PC-3 (cell line): ENCODE data around the gene TMEM181. TPM values are rescaled to one million over a fixed set of nuclear protein-coding genes. Genes with fewer than 3 reads are reported as not detected.

ENCODE experiments used
- ATAC-seq: fragments of 200-7000 bp; cut with Tn5 transposase; 2 replicates; pipeline ENCODE4 v1.9.1; 2020; ENCODE audit warnings: mild to moderate bottlenecking, moderate library complexity
- BruUV-seq: library from RNA; stranded (reverse); fragments of 400-500 nt; replicated peaks from 2 replicates; lab custom pipeline; 2021; lab: Mats Ljungman, UMichigan
- CTCF ChIA-PET: fragments of 300-600 bp; sonication (Branson Sonifier 250); formaldehyde crosslinking; loops from one replicate; lab custom pipeline; 2022; ENCODE audit warnings: antibody characterized with exemption; lab: Charles Lee
- POLR2A ChIA-PET: fragments of 300-600 bp; sonication (Branson Sonifier 250); formaldehyde crosslinking; loops from one replicate; lab custom pipeline; 2022; ENCODE audit warnings: antibody characterized with exemption; ENCODE audit not compliant: unreplicated experiment; lab: Charles Lee
- DNase-seq: peaks from one replicate; pipeline ENCODE4 v3.0.0-alpha.2; 2015
- H2AFZ ChIP-seq: fragments of 300-600 bp; sonication (generic); 2 replicates; pipeline ENCODE4 v1.6.0; 2016; ENCODE audit warnings: antibody characterized with exemption, low read length
- H3F3A ChIP-seq: fragments of 300-600 bp; sonication (generic); one replicate; pipeline ENCODE4 v1.6.0; 2017; ENCODE audit warnings: antibody characterized with exemption, low read length, control low read depth, mild to moderate bottlenecking; ENCODE audit not compliant: unreplicated experiment
- H3K27ac ChIP-seq: fragments of 300-600 bp; sonication (generic); 2 replicates; pipeline ENCODE4 v1.5.1; 2016; ENCODE audit warnings: mild to moderate bottlenecking, low read length
- H3K27me3 ChIP-seq: fragments of 300-600 bp; sonication (generic); 2 replicates; pipeline ENCODE4 v1.6.1; 2016; ENCODE audit warnings: low read length, mixed read lengths
- H3K36me3 ChIP-seq: fragments of 300-600 bp; sonication (generic); 2 replicates; pipeline ENCODE4 v1.6.1; 2016; ENCODE audit warnings: low read depth, mixed run types, low read length, mixed read lengths
- H3K4me1 ChIP-seq: fragments of 300-600 bp; sonication (generic); 2 replicates; pipeline ENCODE4 v1.5.1; 2016; ENCODE audit warnings: low read length; ENCODE audit not compliant: insufficient read depth
- H3K4me2 ChIP-seq: fragments of 300-600 bp; sonication (generic); 2 replicates; pipeline ENCODE4 v1.6.0; 2016; ENCODE audit warnings: low read length
- H3K4me3 ChIP-seq: fragments of 300-600 bp; sonication (generic); 2 replicates; pipeline ENCODE4 v1.5.1; 2016; ENCODE audit warnings: mild to moderate bottlenecking, low read length, mixed read lengths
- H3K79me2 ChIP-seq: fragments of 300-600 bp; sonication (generic); 2 replicates; pipeline ENCODE4 v1.6.1; 2017; ENCODE audit warnings: low read length, mixed read lengths
- H3K9ac ChIP-seq: fragments of 300-600 bp; sonication (generic); 2 replicates; pipeline ENCODE4 v1.6.0; 2016; ENCODE audit warnings: mild to moderate bottlenecking, low read length
- H3K9me2 ChIP-seq: fragments of 300-600 bp; sonication (generic); replicated peaks from 2 replicates; pipeline ENCODE4 v1.6.1; 2016; ENCODE audit warnings: mixed run types, low read length, mixed read lengths
- H3K9me3 ChIP-seq: fragments of 300-600 bp; sonication (generic); 2 replicates; pipeline ENCODE4 v1.6.1; 2016; ENCODE audit warnings: low read length, mixed read lengths
- H4K20me1 ChIP-seq: fragments of 300-600 bp; sonication (generic); 2 replicates; pipeline ENCODE4 v1.6.1; 2016; ENCODE audit warnings: low read length, mixed read lengths
- CTCF ChIP-seq: fragments of 300-600 bp; sonication (generic); conservative IDR thresholded peaks from 2 replicates; pipeline ENCODE4 v1.5.1; 2017; ENCODE audit warnings: antibody characterized with exemption, low read depth, mild to moderate bottlenecking, low read length
- EZH2 ChIP-seq: fragments of 300-600 bp; sonication (generic); IDR thresholded peaks from one replicate; pipeline ENCODE4 v1.6.1; 2017; ENCODE audit warnings: antibody characterized with exemption, mild to moderate bottlenecking, low read length; ENCODE audit not compliant: unreplicated experiment
- EZH2phosphoT487 ChIP-seq: fragments of 300-600 bp; sonication (generic); IDR thresholded peaks from 2 replicates; pipeline ENCODE4 v1.6.1; 2018; ENCODE audit warnings: mild to moderate bottlenecking, antibody characterized with exemption, low read length, borderline replicate concordance
- intact Hi-C: fragments of 100-400 bp; cut with micrococcal nuclease; formaldehyde crosslinking; loops from 2 replicates; pipeline ENCODE4 v1.9.0; 2023
- total RNA-seq: library from RNA; depleted of rRNA; stranded (reverse); fragments of >200 nt; gene quantifications from 2 replicates; pipeline ENCODE4 v1.2.3, GENCODE V29; 2014

Gene TMEM181
- total RNA-seq, 1 experiment from 2014 or later, result 13.7 TPM

- no peak overlapping the region for H2AFZ ChIP-seq
- ATAC-seq (no peak), DNase-seq (no peak)
- no peaks in the 10 kb centered on the region for H4K20me1 ChIP-seq
- H3K4me3 ChIP-seq, result no peak overlapping the region
- H3K27me3 ChIP-seq, result no peaks in the 10 kb centered on the region
- H3K9me2 ChIP-seq, result no peaks in the 10 kb centered on the region
- H3K36me3 ChIP-seq, result peaks cover 2% of the 10 kb centered on the region
- intact Hi-C loops, result no loop called here
- 0 out of 2 replicates have a peak, but pooled peaks cover under 1% of the 10 kb centered on the region for H3K4me1 ChIP-seq
- POLR2A ChIA-PET, result no interaction called here
- no peak overlapping the region for H3K9ac ChIP-seq
- H3K79me2 ChIP-seq, result no peaks in the 10 kb centered on the region
- CTCF ChIA-PET, result no interaction called here
- no peak overlapping the region for H3K27ac ChIP-seq
- BruUV-seq, result no TSS peak
- H3K4me2 ChIP-seq, result no peak overlapping the region
- no peak for TF ChIP-seq CTCF
- no peak for TF ChIP-seq EZH2phosphoT487
- TF ChIP-seq EZH2, result no peak
- H3F3A ChIP-seq, result no peaks in the 10 kb centered on the region
- no peaks in the 10 kb centered on the region for H3K9me3 ChIP-seq
Observed at GRCh38 chr6:158626360-158627167, 66.7 kb downstream of the TMEM181 start.

GRCh38 chr6:158627168-158627939, 67.5 kb downstream of the TMEM181 start:
- Histone ChIP-seq H2AFZ (no peak overlapping the region), H3K4me1 (peaks cover 8% of the 10 kb centered on the region; the same call in 1 of the 2 replicates), H3K79me2 (no peaks in the 10 kb centered on the region), H3F3A (no peaks in the 10 kb centered on the region), H3K9ac (no peak overlapping the region), H3K27ac (no peak overlapping the region), H3K4me2 (no peak overlapping the region), H3K4me3 (no peak overlapping the region), H3K27me3 (no peaks in the 10 kb centered on the region), H4K20me1 (no peaks in the 10 kb centered on the region), H3K36me3 (peaks cover 2% of the 10 kb centered on the region), H3K9me3 (no peaks in the 10 kb centered on the region), H3K9me2 (no peaks in the 10 kb centered on the region)
- ChIA-PET CTCF (no interaction called here), POLR2A (no interaction called here)
- intact Hi-C loops, result no loop called here
- TF ChIP-seq EZH2, result no peak
- ATAC-seq (no peak), DNase-seq (no peak)
- no TSS peak for BruUV-seq

GRCh38 chr6:158627940-158628211, 68.0 kb downstream of the TMEM181 start:
- no peaks in the 10 kb centered on the region for H4K20me1 ChIP-seq
- no peak overlapping the region for H3K9ac ChIP-seq
- TF ChIP-seq EZH2phosphoT487, result no peak
- no peak for TF ChIP-seq EZH2
- TF ChIP-seq CTCF, result no peak
- no peak overlapping the region for H3K4me3 ChIP-seq
- DNase-seq, result no peak
- no peak overlapping the region for H3K4me2 ChIP-seq
- no peaks in the 10 kb centered on the region for H3K27me3 ChIP-seq
- ATAC-seq, result no peak
- H3F3A ChIP-seq, result no peaks in the 10 kb centered on the region
- no peaks in the 10 kb centered on the region for H3K9me2 ChIP-seq
- H3K27ac ChIP-seq, result no peak overlapping the region
- peaks cover 2% of the 10 kb centered on the region for H3K36me3 ChIP-seq
- intact Hi-C loops, result no loop called here
- H2AFZ ChIP-seq, result no peak overlapping the region
- ChIA-PET POLR2A (no interaction called here), CTCF (interaction anchor here (0.8 kb wide), 1 partner anchor 64 kb away, joined by 10 read pairs; no protein-coding TSS in a partner anchor)
- no peaks in the 10 kb centered on the region for H3K9me3 ChIP-seq
- peaks cover 10% of the 10 kb centered on the region; the same call in 1 of the 2 replicates for H3K4me1 ChIP-seq
- no peaks in the 10 kb centered on the region for H3K79me2 ChIP-seq
- no TSS peak for BruUV-seq
